Parathyroid adenoma (tissue), 2 donors: ENCODE measurements around the gene SLC25A48.

Experiments used
- H2AFZ ChIP-seq: fragments of 300-600 bp; sonication (generic); one replicate; pipeline ENCODE4 v1.7.0; 2017; ENCODE audit warnings: antibody characterized with exemption, mild to moderate bottlenecking
- H3K27ac ChIP-seq: fragments of 300-600 bp; sonication (generic); one replicate; pipeline ENCODE4 v1.7.0; 2017
- H3K27me3 ChIP-seq: fragments of 300-600 bp; sonication (generic); one replicate; pipeline ENCODE4 v1.7.0; 2017; ENCODE audit warnings: low read length; ENCODE audit not compliant: control insufficient read depth, insufficient read depth
- H3K36me3 ChIP-seq: fragments of 300-600 bp; sonication (generic); one replicate; pipeline ENCODE4 v1.7.0; 2017; ENCODE audit warnings: low read length; ENCODE audit not compliant: control insufficient read depth, insufficient read depth
- H3K4me1 ChIP-seq: fragments of 300-600 bp; sonication (generic); one replicate; pipeline ENCODE4 v1.7.0; 2017; ENCODE audit warnings: control low read depth
- H3K4me2 ChIP-seq: fragments of 300-600 bp; sonication (generic); one replicate; pipeline ENCODE4 v1.7.0; 2017; ENCODE audit warnings: low read length
- H3K4me3 ChIP-seq: fragments of 300-600 bp; sonication (generic); one replicate; pipeline ENCODE4 v1.7.0; 2017; ENCODE audit warnings: low read depth, low read length
- H3K79me2 ChIP-seq: fragments of 300-600 bp; sonication (generic); one replicate; pipeline ENCODE4 v1.7.0; 2017; ENCODE audit warnings: control low read depth
- H3K9ac ChIP-seq: fragments of 300-600 bp; sonication (generic); one replicate; pipeline ENCODE4 v1.7.0; 2017; ENCODE audit warnings: mild to moderate bottlenecking
- H3K9me3 ChIP-seq: fragments of 300-600 bp; sonication (generic); one replicate; pipeline ENCODE4 v1.7.0; 2017; ENCODE audit warnings: low read length; ENCODE audit not compliant: control insufficient read depth
- TF ChIP-seq, protein P1 (sequence below): fragments of 300-600 bp; sonication (generic); IDR thresholded peaks from one replicate; pipeline ENCODE4 v1.7.0; 2017; ENCODE audit warnings: antibody characterized with exemption, mild to moderate bottlenecking
- donor health status: primary hyperparathyroidism.

The SLC25A48 gene

DNA sequence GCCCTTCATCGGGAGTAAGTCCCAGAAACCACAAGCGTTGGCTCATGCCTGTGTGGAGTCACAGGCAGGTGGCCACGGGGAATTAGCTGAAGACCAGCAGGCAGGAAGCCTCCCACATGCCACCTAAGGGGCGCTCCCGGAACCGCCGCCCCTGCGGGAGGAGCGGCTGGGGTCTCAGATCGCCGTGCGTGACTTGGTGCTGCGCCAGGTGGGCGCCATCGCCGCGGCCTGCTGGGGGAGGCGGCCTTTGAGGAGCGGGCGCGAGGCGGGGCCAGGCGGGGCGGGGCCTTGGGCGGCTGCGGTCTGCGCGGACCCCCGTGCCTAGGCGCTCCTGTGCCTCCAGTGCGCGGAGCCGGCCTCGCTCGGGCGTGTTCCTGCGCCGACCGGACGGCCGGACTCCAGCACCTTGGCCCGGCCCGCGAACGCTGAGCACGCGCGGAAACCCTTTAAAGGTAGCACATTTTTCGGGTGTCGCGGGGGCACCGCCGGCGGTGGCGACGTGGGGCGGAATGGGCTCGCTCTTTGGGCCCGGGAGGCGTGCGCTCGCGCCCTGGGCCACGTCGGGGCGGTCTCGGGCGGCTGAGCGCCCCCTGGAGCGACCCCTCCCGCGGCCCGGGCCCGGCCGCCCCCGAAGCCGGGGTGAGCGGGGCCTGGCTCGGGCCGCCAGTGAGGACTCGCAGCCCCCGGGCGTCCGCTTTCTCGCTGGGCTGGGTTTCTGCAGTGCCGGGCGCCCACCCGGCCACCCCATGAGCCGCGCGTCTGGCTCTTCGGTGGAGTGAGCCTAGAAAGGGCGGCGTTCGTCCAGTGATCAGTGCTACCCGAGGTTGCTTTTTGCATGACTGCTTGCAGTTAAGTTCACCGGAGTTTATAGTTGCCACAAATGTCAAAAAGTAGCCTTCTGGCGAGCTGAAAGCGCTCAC lies 95.8 kb downstream of the SLC25A48 start:
- no peaks in the 10 kb centered on the region for H3K79me2 ChIP-seq
- H2AFZ ChIP-seq: no peak overlapping the region
- H3K27me3 ChIP-seq: peaks cover 3% of the 10 kb centered on the region
- no peak overlapping the region for H3K4me3 ChIP-seq
- no peaks in the 10 kb centered on the region for H3K9me3 ChIP-seq
- no peak overlapping the region for H3K27ac ChIP-seq
- TF ChIP-seq, protein P1, sequence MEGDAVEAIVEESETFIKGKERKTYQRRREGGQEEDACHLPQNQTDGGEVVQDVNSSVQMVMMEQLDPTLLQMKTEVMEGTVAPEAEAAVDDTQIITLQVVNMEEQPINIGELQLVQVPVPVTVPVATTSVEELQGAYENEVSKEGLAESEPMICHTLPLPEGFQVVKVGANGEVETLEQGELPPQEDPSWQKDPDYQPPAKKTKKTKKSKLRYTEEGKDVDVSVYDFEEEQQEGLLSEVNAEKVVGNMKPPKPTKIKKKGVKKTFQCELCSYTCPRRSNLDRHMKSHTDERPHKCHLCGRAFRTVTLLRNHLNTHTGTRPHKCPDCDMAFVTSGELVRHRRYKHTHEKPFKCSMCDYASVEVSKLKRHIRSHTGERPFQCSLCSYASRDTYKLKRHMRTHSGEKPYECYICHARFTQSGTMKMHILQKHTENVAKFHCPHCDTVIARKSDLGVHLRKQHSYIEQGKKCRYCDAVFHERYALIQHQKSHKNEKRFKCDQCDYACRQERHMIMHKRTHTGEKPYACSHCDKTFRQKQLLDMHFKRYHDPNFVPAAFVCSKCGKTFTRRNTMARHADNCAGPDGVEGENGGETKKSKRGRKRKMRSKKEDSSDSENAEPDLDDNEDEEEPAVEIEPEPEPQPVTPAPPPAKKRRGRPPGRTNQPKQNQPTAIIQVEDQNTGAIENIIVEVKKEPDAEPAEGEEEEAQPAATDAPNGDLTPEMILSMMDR: no peak
- H3K4me2 ChIP-seq: peak overlapping the region; percentile 45
- H3K9ac ChIP-seq: no peak overlapping the region
- no peaks in the 10 kb centered on the region for H3K4me1 ChIP-seq
- no peaks in the 10 kb centered on the region for H3K36me3 ChIP-seq

DNA sequence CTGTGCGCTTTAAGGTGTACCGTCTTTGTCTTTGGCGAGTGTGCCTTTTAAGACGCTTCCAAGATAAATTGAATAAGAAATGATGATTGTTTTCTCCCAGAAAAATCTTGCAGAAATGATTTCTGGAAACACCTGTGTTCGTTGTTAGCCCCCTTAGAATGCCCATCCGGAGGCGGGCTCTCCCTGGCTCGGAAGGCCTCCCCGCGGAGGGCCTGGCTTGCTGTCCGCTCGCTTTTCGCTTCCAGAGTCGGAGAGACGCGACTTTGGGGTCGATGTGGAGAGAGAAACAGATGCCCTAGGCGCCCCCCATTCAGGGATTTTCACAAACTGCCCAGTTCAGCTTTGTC lies 96.5 kb downstream of the SLC25A48 start:
- H3K27me3 ChIP-seq: peaks cover 3% of the 10 kb centered on the region
- H3K9me3 ChIP-seq: no peaks in the 10 kb centered on the region
- no peak overlapping the region for H3K4me2 ChIP-seq
- no peaks in the 10 kb centered on the region for H3K79me2 ChIP-seq
- no peak overlapping the region for H3K4me3 ChIP-seq
- H3K27ac ChIP-seq: no peak overlapping the region
- TF ChIP-seq, protein P1: no peak
- H3K9ac ChIP-seq: no peak overlapping the region
- no peaks in the 10 kb centered on the region for H3K36me3 ChIP-seq
- no peaks in the 10 kb centered on the region for H3K4me1 ChIP-seq
- no peak overlapping the region for H2AFZ ChIP-seq

GRCh38 chr5:135934939-135935338 lies 100.5 kb downstream of the SLC25A48 start:
- Histone ChIP-seq H3K27ac (no peak overlapping the region), H3K79me2 (no peaks in the 10 kb centered on the region), H3K9ac (no peak overlapping the region), H2AFZ (no peak overlapping the region), H3K36me3 (no peaks in the 10 kb centered on the region), H3K27me3 (peaks cover 3% of the 10 kb centered on the region), H3K4me1 (no peaks in the 10 kb centered on the region), H3K9me3 (no peaks in the 10 kb centered on the region), H3K4me2 (no peak overlapping the region), H3K4me3 (no peak overlapping the region)
- TF ChIP-seq, protein P1: no peak

- Histone ChIP-seq H3K79me2 (no peaks in the 10 kb centered on the region), H3K9ac (no peak overlapping the region), H3K27me3 (no peaks in the 10 kb centered on the region), H3K9me3 (no peaks in the 10 kb centered on the region), H2AFZ (no peak overlapping the region), H3K4me1 (no peaks in the 10 kb centered on the region), H3K4me2 (no peak overlapping the region), H3K4me3 (no peak overlapping the region), H3K36me3 (no peaks in the 10 kb centered on the region), H3K27ac (no peak overlapping the region)
- TF ChIP-seq, protein P1: no peak
Measured at GRCh38 chr5:135937245-135937911, 102.9 kb downstream of the SLC25A48 start.
